HepG2 (cell line): Measurements from ENCODE around the gene ABCB9. TPM values are rescaled to one million over a fixed set of nuclear protein-coding genes. Genes with fewer than 3 reads are reported as not detected.
A peak's percentile ranks its signal among the peaks of the same experiment; 100 is the strongest.

ENCODE experiments used
- CREB1 ChIP-seq, 2 experiments: fragments of 450-650 bp in 1 of 2; IDR thresholded peaks; 2 replicates each; pipeline ENCODE4 v1.6.1; 2016 to 2017; ENCODE audit warnings: control low read depth in 1 of 2, mild to moderate bottlenecking in 1 of 2, missing compliant biosample characterization in 1 of 2, missing genetic modification characterization in 1 of 2
- DNMT1 ChIP-seq: sonication (generic); formaldehyde crosslinking; IDR thresholded peaks from 2 replicates; pipeline ENCODE4 v1.5.1; 2020; ENCODE audit warnings: mild to moderate bottlenecking, missing genetic modification reagents
- KIAA2018 ChIP-seq: sonication (generic); formaldehyde crosslinking; IDR thresholded peaks from 2 replicates; pipeline ENCODE4 v1.5.0; 2020; ENCODE audit warnings: mild to moderate bottlenecking, missing genetic modification reagents, borderline replicate concordance
- MIER3 ChIP-seq: IDR thresholded peaks from 2 replicates; pipeline ENCODE4 v1.6.1; 2016; ENCODE audit warnings: missing compliant biosample characterization, borderline replicate concordance
- SAFB2 ChIP-seq: sonication (generic); formaldehyde crosslinking; IDR thresholded peaks from 2 replicates; pipeline ENCODE4 v1.5.1; 2020; ENCODE audit warnings: missing genetic modification reagents, low read depth, mild to moderate bottlenecking, borderline replicate concordance
- SIX1 ChIP-seq: sonication (generic); formaldehyde crosslinking; IDR thresholded peaks from 2 replicates; pipeline ENCODE4 v1.4.0; 2020; ENCODE audit warnings: missing genetic modification reagents, borderline replicate concordance
- SP5 ChIP-seq: IDR thresholded peaks from 2 replicates; pipeline ENCODE4 v1.6.1; 2016; ENCODE audit warnings: low read depth, borderline replicate concordance
- TFE3 ChIP-seq: IDR thresholded peaks from 2 replicates; pipeline ENCODE4 v1.6.1; 2016
- ZBTB8A ChIP-seq: sonication (generic); formaldehyde crosslinking; IDR thresholded peaks from 2 replicates; pipeline ENCODE4 v1.4.0; 2020; ENCODE audit warnings: mild to moderate bottlenecking, low read depth, missing genetic modification reagents, borderline replicate concordance
- ZNF30 ChIP-seq: sonication (generic); formaldehyde crosslinking; IDR thresholded peaks from 2 replicates; pipeline ENCODE4 v1.5.0; 2020; ENCODE audit warnings: mild to moderate bottlenecking, missing genetic modification reagents
- ZNF446 ChIP-seq: sonication (generic); formaldehyde crosslinking; IDR thresholded peaks from 2 replicates; pipeline ENCODE4 v1.5.0; 2020; ENCODE audit warnings: mild to moderate bottlenecking, missing genetic modification reagents
- ZNF468 ChIP-seq: sonication (generic); formaldehyde crosslinking; IDR thresholded peaks from 2 replicates; pipeline ENCODE4 v1.8.0; 2022; ENCODE audit warnings: mild to moderate bottlenecking, moderate library complexity, missing genetic modification reagents
- ZNF501 ChIP-seq: sonication (generic); formaldehyde crosslinking; IDR thresholded peaks from 2 replicates; pipeline ENCODE4 v1.5.1; 2020; ENCODE audit warnings: mild to moderate bottlenecking, moderate library complexity, missing genetic modification reagents
- ZSCAN30 ChIP-seq: sonication (generic); formaldehyde crosslinking; IDR thresholded peaks from 2 replicates; pipeline ENCODE4 v1.5.0; 2020; ENCODE audit warnings: mild to moderate bottlenecking, missing genetic modification reagents
- polyA plus RNA-seq, 8 experiments: library from polyadenylated mRNA; depleted of rRNA in 3 of 8; stranded (reverse) in 7 of 8; unstranded in 1 of 8; fragments of >200 nt; fragmentation: Illumina TruSeq in 4 of 8; extraction: Trizol in 4 of 8; gene quantifications; 2 replicates each; pipeline versions ENCODE4 v1.2.1 to v1.2.3, GENCODE V29; 2011 to 2016; ENCODE audit warnings: low read depth in 4 of 8, missing spikeins in 1 of 8, mixed read lengths in 1 of 8; ENCODE audit not compliant: insufficient read depth in 1 of 8
- total RNA-seq, 5 experiments: library from RNA; depleted of rRNA; stranded (reverse); fragments of >200 nt; fragmentation: Illumina TruSeq; extraction: Trizol; gene quantifications; 2 replicates each; pipeline ENCODE4 v1.2.3, GENCODE V29; 2016; ENCODE audit warnings: low read depth in 1 of 5
- TF ChIP-seq, protein P1 (sequence below): sonication (generic); formaldehyde crosslinking; IDR thresholded peaks from 2 replicates; pipeline ENCODE4 v1.4.0; 2020; ENCODE audit warnings: missing genetic modification reagents, borderline replicate concordance

ABCB9 gene
- total and polyA plus RNA-seq, 2 of the 13 experiments (the other 11 are each of a cell fraction or from before 2014, with no cell fraction given) = 5.1 to 6.0 TPM

DNA sequence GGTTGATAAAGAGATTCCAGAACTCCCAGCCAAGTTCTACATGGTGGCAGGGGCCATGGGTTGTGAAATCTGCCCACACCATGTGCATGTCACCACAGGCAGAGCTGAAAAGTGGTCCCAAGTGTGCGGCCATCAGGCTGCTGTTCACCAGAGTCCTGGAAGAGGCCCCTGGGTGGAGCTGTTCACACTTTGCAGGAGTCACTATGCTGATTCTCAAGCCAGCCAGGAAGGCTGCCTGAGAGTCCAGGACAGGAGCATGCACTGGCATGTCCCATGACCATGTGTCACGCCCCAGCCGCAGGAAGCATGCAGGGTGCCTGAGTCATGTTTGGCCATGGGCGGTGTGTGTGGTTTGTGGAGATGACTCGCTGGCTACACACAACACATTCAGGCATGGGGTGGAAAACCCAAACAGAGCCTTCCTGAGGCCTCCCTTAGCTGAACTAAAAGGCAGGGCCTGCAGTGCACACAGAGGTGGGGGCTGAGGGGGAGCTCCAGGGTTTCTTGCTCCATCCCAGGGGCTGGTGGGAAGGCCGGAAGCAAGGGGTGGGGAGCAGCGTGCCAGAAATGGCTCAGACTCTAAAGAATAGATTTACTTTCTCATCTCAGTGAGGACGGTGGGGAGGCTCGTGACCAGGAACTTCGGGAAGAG lies 19.4 kb downstream of the ABCB9 start (continued):
- TF ChIP-seq, protein P1, sequence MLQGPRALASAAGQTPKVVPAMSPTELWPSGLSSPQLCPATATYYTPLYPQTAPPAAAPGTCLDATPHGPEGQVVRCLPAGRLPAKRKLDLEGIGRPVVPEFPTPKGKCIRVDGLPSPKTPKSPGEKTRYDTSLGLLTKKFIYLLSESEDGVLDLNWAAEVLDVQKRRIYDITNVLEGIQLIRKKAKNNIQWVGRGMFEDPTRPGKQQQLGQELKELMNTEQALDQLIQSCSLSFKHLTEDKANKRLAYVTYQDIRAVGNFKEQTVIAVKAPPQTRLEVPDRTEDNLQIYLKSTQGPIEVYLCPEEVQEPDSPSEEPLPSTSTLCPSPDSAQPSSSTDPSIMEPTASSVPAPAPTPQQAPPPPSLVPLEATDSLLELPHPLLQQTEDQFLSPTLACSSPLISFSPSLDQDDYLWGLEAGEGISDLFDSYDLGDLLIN (CRISPR knock-in tag) = no peak
- TF ChIP-seq SP5 (CRISPR knock-in tag) (no peak), ZNF30 (CRISPR knock-in tag) (no peak), TFE3 (CRISPR knock-in tag) (peak; percentile 84; the same call in 1 of the 2 replicates), ZBTB8A (CRISPR knock-in tag) (no peak), DNMT1 (CRISPR knock-in tag) (no peak), CREB1 (IDR thresholded peaks at IDR 0.05) (no peak), CREB1 (CRISPR knock-in tag; IDR thresholded peaks at IDR 0.05) (no peak), ZNF446 (CRISPR knock-in tag) (no peak), MIER3 (CRISPR knock-in tag) (peak; percentile 47; the same call in 1 of the 2 replicates), SAFB2 (no peak), SIX1 (CRISPR knock-in tag) (no peak), ZNF501 (CRISPR knock-in tag) (no peak), ZSCAN30 (CRISPR knock-in tag) (no peak), ZNF468 (CRISPR knock-in tag) (no peak), KIAA2018 (CRISPR knock-in tag) (no peak)
